GM18909 (cell line): ENCODE measurements around the gene MAST1.
A peak's percentile ranks its signal among the peaks of the same experiment; 100 is the strongest.
"Not testable (repeated sequence)": the region's sequence is repeated elsewhere in the genome, so short reads cannot be mapped to it uniquely, and the experiment has no call there.

Experiments
- ATAC-seq: cut with Tn5 transposase; IDR thresholded peaks from one replicate; pipeline ENCODE4 v1.9.1; 2021; ENCODE audit warnings: mild to moderate bottlenecking; ENCODE audit not compliant: unreplicated experiment, poor library complexity

The MAST1 gene

GRCh38 chr19:12838182-12838885, at the start of gene MAST1:
Gene MAST1, plus strand, starts transcription at chr19:12838515. Its CDS starts 58 bp downstream, at chr19:12838573.
- no peak for ATAC-seq

DNA sequence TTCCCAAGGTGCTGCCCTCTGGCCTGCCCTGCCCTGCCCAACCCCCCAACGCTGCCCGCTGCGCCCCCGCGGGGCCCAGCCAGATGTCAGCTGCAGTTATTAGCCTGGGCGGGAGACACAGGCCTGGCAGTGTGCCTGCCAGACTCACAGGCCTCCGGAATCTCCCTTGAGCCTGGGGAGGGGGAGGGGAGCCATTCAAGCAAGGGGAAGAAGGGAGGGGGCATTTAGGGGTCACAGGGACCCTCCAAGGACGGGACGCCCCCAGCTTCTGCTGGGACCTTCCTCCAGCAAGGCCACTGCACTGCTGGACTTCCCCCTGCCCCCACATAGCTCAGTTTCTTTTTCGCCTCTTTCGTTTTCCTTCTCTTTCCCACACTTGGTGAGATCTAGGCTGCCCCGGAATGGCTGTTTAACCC, 49.6 kb upstream of the MAST1 start:
- no peak for ATAC-seq

DNA sequence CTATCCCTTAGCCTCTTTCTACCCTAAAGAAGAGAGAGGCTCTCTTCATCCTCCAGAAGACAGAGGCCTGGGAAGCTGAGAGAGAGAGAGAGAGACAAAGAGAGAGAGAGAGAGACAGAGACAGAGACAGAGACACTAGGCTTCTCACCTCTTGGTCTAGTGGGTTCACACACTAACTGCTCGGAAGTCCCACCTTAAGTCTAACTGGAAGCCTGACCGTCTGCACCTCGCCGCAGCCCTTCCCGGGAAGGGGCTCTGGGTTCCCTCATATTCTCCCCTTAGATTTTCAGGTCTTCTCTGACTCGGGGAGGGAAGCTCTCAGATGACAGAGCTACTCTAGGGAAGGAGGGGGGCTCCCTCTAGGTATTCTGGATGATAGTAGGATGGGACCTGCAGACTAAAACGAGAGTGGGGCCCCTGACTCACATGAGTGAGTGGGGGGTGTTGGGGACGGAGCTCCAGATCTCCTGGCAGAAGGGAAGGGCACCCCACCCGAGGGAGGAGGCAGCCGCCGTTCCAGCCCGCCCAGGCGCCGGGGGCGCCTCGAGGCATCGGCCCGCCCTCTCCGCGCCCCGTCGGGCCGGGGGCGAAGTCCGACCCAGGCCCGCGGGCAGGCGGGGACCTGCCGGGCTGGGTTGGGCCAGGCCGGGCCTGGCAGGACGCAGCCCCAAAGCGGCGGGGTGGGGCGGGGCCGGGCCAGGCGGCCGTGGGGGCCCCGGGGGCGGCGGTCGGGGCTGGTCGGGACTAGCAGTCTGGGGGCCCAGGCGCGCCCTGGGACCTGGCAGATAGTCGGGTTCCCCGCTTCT, 49.0 kb upstream of the MAST1 start:
- ATAC-seq: no peak

DNA sequence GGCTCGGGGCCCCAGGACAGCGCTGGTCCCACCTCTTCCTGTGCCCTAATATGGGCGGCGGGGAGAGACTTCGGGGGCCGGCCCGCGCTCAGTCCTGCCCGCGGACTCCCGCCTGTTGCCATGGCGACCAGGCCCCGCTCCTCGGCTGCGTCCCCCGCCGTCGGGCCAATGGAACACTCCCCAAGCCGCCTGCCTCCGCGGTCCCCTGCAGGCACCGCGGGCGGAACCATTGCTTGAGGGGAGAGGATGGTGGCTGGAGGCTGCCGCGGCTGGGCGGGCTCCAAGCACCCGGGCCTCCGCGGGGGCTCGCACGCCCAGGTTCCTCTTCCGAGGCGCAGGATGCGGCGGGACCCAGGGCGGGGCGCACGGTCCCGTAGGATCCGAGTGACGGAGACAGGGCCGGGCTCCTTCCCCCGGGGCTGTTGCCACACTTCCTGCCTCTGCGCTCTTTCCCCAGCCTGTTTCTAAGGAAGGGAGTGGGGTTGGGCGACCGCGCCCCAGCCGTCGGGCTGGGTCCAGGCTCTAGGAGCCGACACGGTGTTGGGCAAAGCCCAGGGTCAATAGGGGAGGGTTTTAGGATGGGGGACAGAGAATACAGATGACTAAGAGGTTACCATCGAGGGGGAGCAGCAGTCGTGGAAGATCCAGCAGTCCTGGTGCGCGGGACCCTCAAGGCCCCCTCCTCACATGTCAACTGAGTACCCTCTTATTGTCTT, 48.3 kb upstream of the MAST1 start:
- peak; percentile 47 for ATAC-seq

GRCh38 chr19:12790628-12791344, 47.5 kb upstream of the MAST1 start:
- ATAC-seq: no peak

- peak; percentile 36 for ATAC-seq
Observed at GRCh38 chr19:12791345-12792050, 46.8 kb upstream of the MAST1 start, which contains the start of gene JUNB. Gene JUNB, plus strand, starts transcription at chr19:12791486. Its CDS starts 286 bp downstream, at chr19:12791772.

GRCh38 chr19:12792051-12792852, 46.1 kb upstream of the MAST1 start:
- ATAC-seq: no peak

DNA sequence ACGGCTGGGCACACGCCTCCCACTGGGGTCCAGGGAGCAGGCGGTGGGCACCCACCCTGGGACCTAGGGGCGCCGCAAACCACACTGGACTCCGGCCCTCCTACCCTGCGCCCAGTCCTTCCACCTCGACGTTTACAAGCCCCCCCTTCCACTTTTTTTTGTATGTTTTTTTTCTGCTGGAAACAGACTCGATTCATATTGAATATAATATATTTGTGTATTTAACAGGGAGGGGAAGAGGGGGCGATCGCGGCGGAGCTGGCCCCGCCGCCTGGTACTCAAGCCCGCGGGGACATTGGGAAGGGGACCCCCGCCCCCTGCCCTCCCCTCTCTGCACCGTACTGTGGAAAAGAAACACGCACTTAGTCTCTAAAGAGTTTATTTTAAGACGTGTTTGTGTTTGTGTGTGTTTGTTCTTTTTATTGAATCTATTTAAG, 45.4 kb upstream of the MAST1 start:
- no peak for ATAC-seq

GRCh38 chr19:12793290-12794195, 44.8 kb upstream of the MAST1 start:
- peak; percentile 38 for ATAC-seq

GRCh38 chr19:12794196-12794941, 43.9 kb upstream of the MAST1 start:
- ATAC-seq: no peak

GRCh38 chr19:12794971-12795381, 43.3 kb upstream of the MAST1 start:
- ATAC-seq: no peak

- no peak for ATAC-seq
Observed at GRCh38 chr19:12796146-12797071, 41.9 kb upstream of the MAST1 start.

GRCh38 chr19:12797141-12797587, 41.2 kb upstream of the MAST1 start:
- ATAC-seq: no peak

DNA sequence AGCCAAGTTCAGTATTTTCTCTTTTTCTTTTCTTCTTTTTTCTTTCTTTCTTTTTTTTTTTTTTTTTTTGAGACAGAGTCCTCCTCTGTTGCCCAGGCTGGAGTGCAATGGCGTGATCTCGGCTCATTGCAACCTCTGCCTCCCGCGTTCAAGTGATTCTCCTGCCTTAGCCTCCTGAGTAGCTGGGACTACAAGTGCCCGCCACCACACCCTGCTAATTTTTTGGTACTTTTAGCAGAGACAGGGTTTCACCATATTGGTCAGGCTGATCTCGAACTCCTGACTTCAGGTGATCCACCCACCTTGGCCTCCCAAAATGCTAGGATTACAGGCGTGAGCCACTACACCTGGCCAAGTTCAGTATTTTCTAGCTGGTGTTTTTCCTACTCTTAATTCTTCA, 40.7 kb upstream of the MAST1 start:
- ATAC-seq: not testable (repeated sequence)

- no peak for ATAC-seq
Observed at GRCh38 chr19:12799742-12800465, 38.4 kb upstream of the MAST1 start.

GRCh38 chr19:12800466-12800770, 37.9 kb upstream of the MAST1 start:
- no peak for ATAC-seq
